ENCODE results near the gene PARP8. TPM values are rescaled to one million over a fixed set of nuclear protein-coding genes. Genes with fewer than 3 reads are reported as not detected.
"Not testable (repeated sequence)": the region's sequence is repeated elsewhere in the genome, so short reads cannot be mapped to it uniquely, and the experiment has no call there.

PARP8 gene, protein sequence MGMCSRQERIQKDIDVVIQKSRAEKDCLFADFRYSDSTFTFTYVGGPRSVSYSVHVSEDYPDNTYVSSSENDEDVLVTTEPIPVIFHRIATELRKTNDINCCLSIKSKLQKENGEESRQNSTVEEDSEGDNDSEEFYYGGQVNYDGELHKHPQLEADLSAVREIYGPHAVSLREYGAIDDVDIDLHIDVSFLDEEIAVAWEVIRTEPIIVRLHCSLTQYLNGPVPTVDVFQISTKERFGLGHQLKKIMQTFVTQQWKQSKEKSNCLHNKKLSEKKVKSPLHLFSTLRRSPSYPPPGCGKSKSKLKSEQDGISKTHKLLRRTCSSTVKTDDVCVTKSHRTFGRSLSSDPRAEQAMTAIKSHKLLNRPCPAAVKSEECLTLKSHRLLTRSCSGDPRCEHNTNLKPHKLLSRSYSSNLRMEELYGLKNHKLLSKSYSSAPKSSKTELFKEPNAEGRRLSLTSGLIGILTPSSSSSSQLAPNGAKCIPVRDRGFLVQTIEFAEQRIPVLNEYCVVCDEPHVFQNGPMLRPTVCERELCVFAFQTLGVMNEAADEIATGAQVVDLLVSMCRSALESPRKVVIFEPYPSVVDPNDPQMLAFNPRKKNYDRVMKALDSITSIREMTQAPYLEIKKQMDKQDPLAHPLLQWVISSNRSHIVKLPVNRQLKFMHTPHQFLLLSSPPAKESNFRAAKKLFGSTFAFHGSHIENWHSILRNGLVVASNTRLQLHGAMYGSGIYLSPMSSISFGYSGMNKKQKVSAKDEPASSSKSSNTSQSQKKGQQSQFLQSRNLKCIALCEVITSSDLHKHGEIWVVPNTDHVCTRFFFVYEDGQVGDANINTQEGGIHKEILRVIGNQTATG
- total RNA-seq = 30.4 TPM

DNA sequence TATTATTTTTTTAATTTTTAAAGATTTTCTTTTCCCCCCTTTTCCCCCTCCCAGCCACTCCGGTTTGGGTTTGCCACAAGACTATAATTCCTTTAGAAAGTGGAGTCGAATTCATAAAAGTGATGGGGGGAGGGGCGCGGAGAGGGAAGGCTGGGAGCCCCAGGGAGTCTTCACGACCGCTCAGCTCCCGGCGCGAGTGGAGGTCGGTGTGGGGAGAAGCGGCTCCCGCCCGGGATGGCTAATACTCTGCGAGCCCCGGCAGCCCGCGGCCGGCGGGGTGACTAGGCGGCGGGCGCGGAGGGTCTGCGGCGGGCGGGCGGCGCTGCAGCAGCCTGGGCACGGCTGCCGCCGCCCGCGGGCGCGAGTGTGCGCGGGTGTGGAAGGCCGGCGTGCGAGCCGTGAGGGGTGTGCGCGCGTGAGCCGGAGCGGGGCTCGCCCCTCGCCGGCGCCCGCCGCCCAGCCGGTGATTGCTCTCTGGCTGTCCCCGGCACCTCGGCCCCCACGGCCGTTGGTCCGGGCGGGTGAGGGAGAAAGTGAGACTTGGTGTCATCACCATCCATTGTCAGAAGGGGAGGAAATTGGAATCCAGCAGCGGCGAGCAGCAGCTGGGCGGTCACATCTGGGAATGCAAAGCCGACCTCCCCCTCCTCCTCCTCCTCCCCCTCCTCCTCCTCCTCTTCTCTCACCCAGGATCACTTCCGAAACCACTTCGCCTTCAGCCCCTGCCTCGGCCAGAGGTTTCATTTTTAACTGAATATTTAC is at the start of gene PARP8:
Gene PARP8 (plus strand): TSS at position 377 of the 762 bp plus-strand sequence. CDS start 459 bp downstream, outside the sequence.
- ATAC-seq (peak; percentile 67), DNase-seq (ENCODE audit: low spot score) (peak; percentile 80)
- intact Hi-C loops (cut with DNase I) = no loop called here

- DNase-seq (ENCODE audit: low spot score) = no peak
- ATAC-seq = no peak
- intact Hi-C loops (cut with DNase I) = no loop called here
Measured at GRCh38 chr5:50623666-50624065, 42.8 kb upstream of the PARP8 start.

DNA sequence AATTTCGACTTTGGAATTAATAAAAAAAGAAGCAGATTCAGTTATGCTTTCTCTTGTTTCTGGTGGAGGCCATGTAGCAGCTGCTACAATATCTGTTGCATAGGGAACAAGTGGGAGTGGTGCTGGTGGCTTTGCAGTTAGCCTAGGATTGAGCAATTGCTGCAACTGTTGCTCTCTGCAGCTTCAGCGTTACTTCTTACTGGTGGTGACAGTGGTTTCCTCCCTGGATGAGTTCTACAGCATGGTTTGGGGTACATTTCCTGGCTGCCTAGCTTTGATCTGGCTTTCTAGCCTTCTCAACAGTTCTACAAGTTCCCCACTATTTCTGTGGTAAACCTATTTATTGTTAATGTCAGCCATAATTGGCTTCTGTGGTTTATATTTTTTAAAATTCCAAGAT is 31.6 kb upstream of the PARP8 start:
- intact Hi-C loops (cut with DNase I); DNase-seq (ENCODE audit: low spot score); ATAC-seq: not testable (repeated sequence)

DNA sequence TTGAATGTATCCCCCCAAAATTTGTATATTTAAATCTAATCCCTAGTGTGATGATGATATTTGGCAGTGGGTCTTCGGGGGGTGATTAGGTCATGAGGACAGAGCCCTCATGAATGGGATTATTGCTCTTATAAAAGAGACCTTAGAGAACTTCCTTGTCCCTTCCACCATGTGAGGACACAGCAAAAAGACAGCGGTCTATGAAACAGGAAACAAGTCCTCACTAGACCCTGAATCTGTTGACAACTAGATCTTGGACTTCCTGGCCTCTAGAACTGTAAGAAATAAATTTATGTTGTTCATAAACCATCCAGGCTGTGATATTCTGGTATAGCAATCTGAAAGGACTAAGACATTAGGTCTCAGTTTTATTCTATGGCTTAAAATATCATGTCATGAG is 28.9 kb upstream of the PARP8 start:
- intact Hi-C loops (cut with DNase I); DNase-seq (ENCODE audit: low spot score); ATAC-seq: not testable (repeated sequence)

DNA sequence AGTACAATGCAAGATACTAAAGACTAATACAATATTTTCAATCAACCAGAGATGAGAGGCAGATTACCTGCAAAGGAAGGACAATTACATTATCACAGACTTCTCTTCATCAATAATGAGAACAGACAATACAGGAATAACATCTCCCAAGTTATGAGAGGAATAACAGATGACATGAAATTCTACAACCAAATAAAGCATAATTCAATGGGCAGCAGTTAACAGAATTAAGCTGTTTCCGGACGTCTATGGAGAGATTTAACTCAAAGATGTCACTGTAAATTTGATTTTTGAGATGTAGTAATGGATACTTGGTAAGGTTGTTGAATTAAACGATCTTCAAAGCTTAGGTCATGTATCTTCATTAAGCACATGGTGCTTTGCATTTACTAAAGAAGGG is 19.8 kb upstream of the PARP8 start:
- ATAC-seq = no peak
- intact Hi-C loops (cut with DNase I) = no loop called here
- no peak for DNase-seq (ENCODE audit: low spot score)

DNA sequence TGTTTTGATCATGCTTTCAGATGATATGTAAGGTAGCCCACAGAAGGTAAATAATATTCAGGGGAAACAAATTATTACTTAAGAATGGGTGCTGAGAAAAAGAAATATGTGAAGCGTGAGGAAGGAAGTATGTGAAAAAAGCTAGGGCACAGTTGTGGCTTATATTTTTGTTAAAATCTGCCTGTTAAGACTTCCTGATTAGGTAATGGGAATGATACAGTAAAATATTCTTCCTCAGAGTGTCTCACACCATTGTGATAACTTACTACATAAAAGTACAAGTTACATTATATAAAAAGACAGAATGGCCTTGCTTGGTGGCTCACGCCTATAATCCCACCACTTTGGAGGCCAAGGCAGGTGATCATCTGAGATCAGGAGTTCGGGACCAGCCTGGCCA is 18.7 kb upstream of the PARP8 start:
- DNase-seq (ENCODE audit: low spot score) (no peak), ATAC-seq (no peak)
- intact Hi-C loops (cut with DNase I) = no loop called here

GRCh38 chr5:50653946-50654345 is 12.5 kb upstream of the PARP8 start:
- no peak for DNase-seq (ENCODE audit: low spot score)
- intact Hi-C loops (cut with DNase I) = no loop called here
- ATAC-seq = no peak

DNA sequence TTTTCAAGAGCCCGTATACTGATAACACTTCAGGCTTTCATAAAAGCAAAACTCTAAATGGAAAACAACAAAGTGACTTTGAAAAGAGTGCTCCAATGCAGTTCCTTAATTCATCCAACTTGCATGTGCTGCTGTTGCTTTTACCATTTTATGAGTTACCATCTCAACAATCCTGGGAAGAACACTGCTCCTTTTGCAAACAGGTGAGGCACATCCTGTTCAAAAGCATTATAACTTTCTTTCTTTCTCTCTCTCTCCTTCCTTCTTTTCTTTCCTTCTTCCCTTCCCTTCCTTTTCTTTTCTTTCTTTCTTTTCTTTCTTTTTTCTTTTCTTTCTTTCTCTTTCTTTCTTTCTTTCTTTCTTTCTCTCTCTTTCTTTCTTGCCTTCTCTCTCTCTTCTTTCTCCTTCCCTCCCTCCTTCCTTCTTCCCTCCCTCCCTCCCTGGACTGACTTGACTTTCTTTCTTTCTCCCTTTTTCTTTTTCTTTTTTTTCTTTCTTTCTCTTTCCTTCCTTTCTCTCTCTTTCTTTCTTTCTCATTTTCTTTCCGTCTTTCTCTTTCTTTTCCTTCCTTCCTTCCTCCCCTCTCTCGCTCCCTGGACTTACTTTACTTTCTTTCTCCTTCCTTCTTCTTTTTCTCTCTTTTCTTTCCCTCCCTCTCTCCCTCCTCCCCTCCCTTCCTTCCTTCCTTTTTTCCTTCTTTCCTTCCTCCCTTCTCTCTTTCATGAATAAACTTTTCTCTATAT is 11.2 kb upstream of the PARP8 start:
- intact Hi-C loops (cut with DNase I) = no loop called here
- no peak for ATAC-seq
- no peak for DNase-seq (ENCODE audit: low spot score)

DNA sequence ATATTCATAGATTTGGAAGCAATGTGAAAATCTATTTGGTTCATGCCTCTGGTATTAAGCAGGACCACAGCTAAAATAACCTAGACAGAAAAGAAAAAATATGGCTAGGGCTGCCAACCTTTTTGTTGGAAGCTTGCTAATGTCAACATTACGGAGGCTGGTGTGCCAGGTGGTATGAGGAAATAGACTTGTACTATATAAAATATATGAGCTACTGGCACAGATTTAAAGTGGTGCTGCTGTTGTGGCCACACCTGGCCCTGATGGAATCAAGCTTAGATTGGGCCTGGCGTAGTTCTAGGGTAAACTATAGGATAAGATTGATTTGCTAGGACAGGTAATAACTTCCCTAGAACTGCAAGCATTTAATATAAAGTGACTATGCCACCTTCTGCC is 10.6 kb upstream of the PARP8 start:
- intact Hi-C loops (cut with DNase I) = no loop called here
- ATAC-seq = no peak
- DNase-seq (ENCODE audit: low spot score) = no peak

DNA sequence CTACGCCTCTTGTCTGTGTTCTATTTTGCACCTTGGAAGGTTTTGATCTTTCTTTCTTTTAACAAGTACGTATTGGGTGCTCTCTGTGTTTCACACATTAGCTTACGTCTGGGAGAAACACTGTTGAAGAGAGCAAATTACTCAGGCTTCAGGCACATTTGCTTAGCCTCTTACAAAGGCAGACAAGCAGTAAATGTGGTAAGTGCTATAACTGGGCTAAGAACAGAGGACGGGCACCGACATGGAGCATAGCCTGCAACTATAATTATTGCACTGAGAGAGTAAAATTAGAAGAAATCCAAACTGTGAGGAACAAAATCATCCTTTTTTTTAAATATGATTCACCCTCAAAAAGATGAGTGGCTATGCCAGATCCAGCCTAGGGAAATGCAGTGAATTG is 9.4 kb upstream of the PARP8 start:
- intact Hi-C loops (cut with DNase I) = no loop called here
- DNase-seq (ENCODE audit: low spot score) = no peak
- no peak for ATAC-seq

GRCh38 chr5:50658246-50658645 is 8.2 kb upstream of the PARP8 start:
- DNase-seq (ENCODE audit: low spot score) (no peak), ATAC-seq (no peak)
- intact Hi-C loops (cut with DNase I) = no loop called here

- intact Hi-C loops (cut with DNase I) = no loop called here
- DNase-seq (ENCODE audit: low spot score) (peak; percentile 64), ATAC-seq (peak; percentile 61)
Measured at GRCh38 chr5:50663636-50664035, 2.8 kb upstream of the PARP8 start.

- intact Hi-C loops (cut with DNase I) = no loop called here
- DNase-seq (ENCODE audit: low spot score) = no peak
- no peak for ATAC-seq
Measured at GRCh38 chr5:50665091-50665490, 1.3 kb upstream of the PARP8 start.

- intact Hi-C loops (cut with DNase I); DNase-seq (ENCODE audit: low spot score); ATAC-seq: not testable (repeated sequence)
Measured at GRCh38 chr5:50665761-50666202, 655 bp upstream of the PARP8 start.

GRCh38 chr5:50667023-50667652 is 701 bp downstream of the PARP8 start:
- DNase-seq (ENCODE audit: low spot score) (peak; percentile 78), ATAC-seq (peak; percentile 71)
- intact Hi-C loops (cut with DNase I) = no loop called here

DNA sequence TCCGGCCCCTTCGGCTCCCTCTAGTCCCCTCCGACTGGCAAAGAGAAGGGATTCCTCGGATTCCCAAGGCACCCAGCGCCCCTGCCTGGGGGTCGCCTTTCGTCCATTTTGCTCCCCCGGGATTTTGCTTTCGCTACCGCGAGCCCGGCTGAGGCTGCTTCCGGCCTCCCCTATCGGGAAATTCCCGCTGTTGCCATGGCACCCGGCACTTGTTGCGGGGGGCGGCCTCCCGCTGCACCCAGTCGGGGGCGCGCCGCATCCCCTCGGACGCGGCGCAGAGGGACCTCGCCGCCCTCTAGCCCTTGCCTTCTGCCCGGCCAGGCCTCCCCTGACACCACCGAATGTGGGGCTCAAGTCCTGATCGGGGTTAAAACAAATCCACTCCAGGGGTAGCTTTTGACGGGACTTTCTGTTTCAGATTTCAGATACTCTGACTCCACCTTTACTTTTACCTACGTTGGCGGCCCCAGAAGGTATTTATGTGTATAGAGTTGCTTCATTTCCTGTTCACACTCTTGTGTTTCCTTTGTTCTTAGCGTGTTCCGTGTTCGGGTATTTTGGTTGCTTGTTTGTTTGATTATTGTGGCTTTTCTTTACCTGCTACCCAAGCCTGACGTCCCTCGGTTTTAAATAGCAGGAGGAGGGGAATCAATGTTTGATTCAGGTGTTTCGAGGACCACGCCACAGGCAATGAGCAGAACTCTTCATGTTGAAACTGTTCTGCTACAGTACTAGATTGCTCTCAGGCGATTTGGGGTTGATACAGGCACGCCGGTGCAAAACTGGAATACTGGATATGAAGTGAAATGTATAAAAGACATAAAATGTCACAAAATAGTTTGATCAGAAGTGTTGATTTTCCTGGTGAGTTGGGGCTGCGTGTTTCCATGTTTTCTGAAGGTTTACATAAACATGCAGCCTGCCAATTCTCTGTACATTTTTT is 1.5 kb downstream of the PARP8 start:
- DNase-seq (ENCODE audit: low spot score) = peak; percentile 82
- intact Hi-C loops (cut with DNase I) = no loop called here
- ATAC-seq = peak; percentile 50

DNA sequence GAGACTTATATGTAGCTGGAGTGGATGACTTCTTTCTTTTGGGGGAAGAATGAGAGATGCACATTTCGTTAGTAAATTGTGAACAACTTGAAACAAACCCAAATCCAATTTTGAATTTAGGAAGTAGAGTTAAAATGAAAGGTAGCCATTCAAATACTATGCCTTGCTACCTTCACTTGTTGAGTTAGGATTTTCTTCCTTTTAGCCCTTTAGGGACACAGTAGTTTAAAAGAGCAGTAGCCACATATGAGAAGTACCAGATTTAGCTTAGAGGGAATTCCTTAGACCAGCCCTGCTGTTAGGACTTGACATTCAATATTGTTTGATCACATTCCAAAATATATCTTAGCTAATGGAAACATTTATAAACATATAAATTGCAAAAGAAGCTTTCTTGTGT is 2.2 kb downstream of the PARP8 start:
- DNase-seq (ENCODE audit: low spot score); ATAC-seq; intact Hi-C loops (cut with DNase I): not testable (repeated sequence)
